ENCODE results near the gene CEP72.

DNA sequence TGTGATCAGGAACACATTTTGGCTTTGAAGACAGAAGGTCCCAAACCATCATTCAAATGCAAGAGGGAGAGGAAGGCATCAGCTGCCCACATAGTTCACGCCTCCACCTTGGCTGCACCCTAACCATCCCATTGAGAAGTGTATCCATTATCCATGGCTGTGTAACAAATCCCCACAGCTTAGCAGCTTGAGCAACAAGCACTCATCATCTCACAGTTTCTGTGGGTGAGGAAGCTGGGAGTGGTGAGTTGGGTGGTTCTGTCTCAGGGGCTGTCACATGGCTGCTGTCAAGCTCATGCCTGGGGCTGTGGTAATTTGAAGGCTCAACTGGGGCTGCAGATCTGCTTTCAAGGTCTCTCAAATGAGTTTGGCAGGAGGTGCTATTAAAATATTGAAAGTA, 23.0 kb upstream of the CEP72 start:
- TF ChIP-seq, protein P1, sequence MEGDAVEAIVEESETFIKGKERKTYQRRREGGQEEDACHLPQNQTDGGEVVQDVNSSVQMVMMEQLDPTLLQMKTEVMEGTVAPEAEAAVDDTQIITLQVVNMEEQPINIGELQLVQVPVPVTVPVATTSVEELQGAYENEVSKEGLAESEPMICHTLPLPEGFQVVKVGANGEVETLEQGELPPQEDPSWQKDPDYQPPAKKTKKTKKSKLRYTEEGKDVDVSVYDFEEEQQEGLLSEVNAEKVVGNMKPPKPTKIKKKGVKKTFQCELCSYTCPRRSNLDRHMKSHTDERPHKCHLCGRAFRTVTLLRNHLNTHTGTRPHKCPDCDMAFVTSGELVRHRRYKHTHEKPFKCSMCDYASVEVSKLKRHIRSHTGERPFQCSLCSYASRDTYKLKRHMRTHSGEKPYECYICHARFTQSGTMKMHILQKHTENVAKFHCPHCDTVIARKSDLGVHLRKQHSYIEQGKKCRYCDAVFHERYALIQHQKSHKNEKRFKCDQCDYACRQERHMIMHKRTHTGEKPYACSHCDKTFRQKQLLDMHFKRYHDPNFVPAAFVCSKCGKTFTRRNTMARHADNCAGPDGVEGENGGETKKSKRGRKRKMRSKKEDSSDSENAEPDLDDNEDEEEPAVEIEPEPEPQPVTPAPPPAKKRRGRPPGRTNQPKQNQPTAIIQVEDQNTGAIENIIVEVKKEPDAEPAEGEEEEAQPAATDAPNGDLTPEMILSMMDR (IDR thresholded peaks at IDR 0.05; ENCODE audit: low read depth, low read length, missing input control): no peak
- TF ChIP-seq, protein P2, sequence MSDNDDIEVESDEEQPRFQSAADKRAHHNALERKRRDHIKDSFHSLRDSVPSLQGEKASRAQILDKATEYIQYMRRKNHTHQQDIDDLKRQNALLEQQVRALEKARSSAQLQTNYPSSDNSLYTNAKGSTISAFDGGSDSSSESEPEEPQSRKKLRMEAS (IDR thresholded peaks at IDR 0.05): no peak
